Fibroblast of lung (primary cell): ENCODE measurements around the gene GET4. TPM values are rescaled to one million over a fixed set of nuclear protein-coding genes. Genes with fewer than 3 reads are reported as not detected.

Source experiments
- DNase-seq, 2 donors: peaks; one replicate each; pipeline versions ENCODE4 v3.0.0 to v3.0.0-alpha.2; 2010; ENCODE audit warnings: low read depth in 2 of 2
- H2AFZ ChIP-seq: 2 replicates; pipeline ENCODE4 v1.5.1; 2012; ENCODE audit warnings: low read length, control low read depth, inconsistent platforms
- H3K27ac ChIP-seq: 2 replicates; pipeline ENCODE4 v1.5.1; 2011; ENCODE audit warnings: low read length, control low read depth; ENCODE audit not compliant: insufficient read depth
- H3K27me3 ChIP-seq: 2 replicates; pipeline ENCODE4 v1.5.1; 2011; ENCODE audit warnings: mild to moderate bottlenecking, low read length; ENCODE audit not compliant: control insufficient read depth, insufficient read depth
- H3K36me3 ChIP-seq: 2 replicates; pipeline ENCODE4 v1.5.1; 2011; ENCODE audit warnings: low read length; ENCODE audit not compliant: control insufficient read depth, insufficient read depth
- H3K4me1 ChIP-seq: 2 replicates; pipeline ENCODE4 v1.5.1; 2011; ENCODE audit warnings: low read length; ENCODE audit not compliant: control insufficient read depth, insufficient read depth; ENCODE audit errors: extremely low read depth
- H3K4me2 ChIP-seq: 2 replicates; pipeline ENCODE4 v1.5.1; 2011; ENCODE audit warnings: low read length, control low read depth; ENCODE audit not compliant: insufficient read depth; ENCODE audit errors: extremely low read depth
- H3K4me3 ChIP-seq, 4 experiments: fragments of 200-600 bp in 1 of 4; sonication (generic) in 1 of 4; replicated peaks in 1 of 4; 2 replicates each; pipeline ENCODE4 v1.5.1; 2011 to 2016; ENCODE audit warnings: low read length in 4 of 4, low read depth in 3 of 4, mild to moderate bottlenecking in 3 of 4, control low read depth in 2 of 4, inconsistent platforms in 1 of 4, mixed read lengths in 1 of 4; ENCODE audit not compliant: insufficient read depth in 1 of 4; ENCODE audit errors: control extremely low read depth in 1 of 4
- H3K79me2 ChIP-seq: 2 replicates; pipeline ENCODE4 v1.5.1; 2012; ENCODE audit warnings: mild to moderate bottlenecking, low read length, inconsistent platforms; ENCODE audit not compliant: control insufficient read depth, insufficient read depth
- H3K9ac ChIP-seq: 2 replicates; pipeline ENCODE4 v1.5.1; 2011; ENCODE audit warnings: mild to moderate bottlenecking, low read length, control low read depth; ENCODE audit not compliant: insufficient read depth
- H3K9me3 ChIP-seq: 2 replicates; pipeline ENCODE4 v1.5.1; 2012; ENCODE audit warnings: low read depth, low read length; ENCODE audit not compliant: control insufficient read depth, insufficient read depth
- H4K20me1 ChIP-seq: 2 replicates; pipeline ENCODE4 v1.5.1; 2011; ENCODE audit warnings: low read length; ENCODE audit not compliant: control insufficient read depth, insufficient read depth; ENCODE audit errors: extremely low read depth
- CTCF ChIP-seq, 2 donors: IDR thresholded peaks in 1 of 2; conservative IDR thresholded peaks in 1 of 2; 1 replicate in 1 of 2; 2 replicates in 1 of 2; pipeline ENCODE4 v1.5.1; 2011 to 2012; ENCODE audit warnings: low read length in 2 of 2, control low read depth in 1 of 2, inconsistent platforms in 1 of 2, low read depth in 1 of 2, mild to moderate bottlenecking in 1 of 2
- EZH2 ChIP-seq: IDR thresholded peaks from 2 replicates; pipeline ENCODE4 v1.5.1; 2012; ENCODE audit warnings: low read length, control low read depth, mild to moderate bottlenecking; ENCODE audit errors: missing control alignments
- polyA plus RNA-seq, 2 donors: library from polyadenylated mRNA; depleted of rRNA in 1 of 2; stranded (reverse) in 1 of 2; unstranded in 1 of 2; fragments of >200 nt; gene quantifications; 2 replicates each; pipeline ENCODE4 v1.2.1, GENCODE V29; 2011 to 2012; ENCODE audit warnings: missing spikeins in 1 of 2
- total RNA-seq: library from RNA; depleted of rRNA; stranded (reverse); fragments of >200 nt; gene quantifications from 2 replicates; pipeline ENCODE4 v1.2.1, GENCODE V29; 2014

Gene GET4
- total and polyA plus RNA-seq, 2 donors (not counting 1 experiment from before 2014, with no cell fraction given) = 13.4 to 23.1 TPM

GRCh38 chr7:876972-877311, 588 bp downstream of the GET4 start:
- H3K79me2 ChIP-seq = peaks cover 41% of the 10 kb centered on the region
- H3K9ac ChIP-seq = peak overlapping the region; percentile 84
- no peak for DNase-seq
- no peaks in the 10 kb centered on the region for H4K20me1 ChIP-seq
- TF ChIP-seq CTCF (conservative IDR thresholded peaks at IDR 0.05 in 1 of 2, IDR thresholded peaks at IDR 0.05 in 1 of 2; ENCODE audit: low read depth in 1 of 2, low read length in 2 of 2) (no peak), EZH2 (no peak)
- peaks cover 13% of the 10 kb centered on the region for H3K36me3 ChIP-seq
- H3K4me3 ChIP-seq = peak overlapping the region; percentile 67 to 88 (median 78)
- H3K4me2 ChIP-seq = peak overlapping the region; percentile 33
- no peaks in the 10 kb centered on the region for H3K9me3 ChIP-seq
- H3K27ac ChIP-seq = peak overlapping the region; percentile 84
- no peaks in the 10 kb centered on the region for H3K4me1 ChIP-seq
- H3K27me3 ChIP-seq = no peaks in the 10 kb centered on the region
- no peak overlapping the region for H2AFZ ChIP-seq

- peak overlapping the region; percentile 85 for H3K4me2 ChIP-seq
- H3K36me3 ChIP-seq = peaks cover 9% of the 10 kb centered on the region
- H3K4me3 ChIP-seq = peak overlapping the region; percentile 67 to 88 (median 78)
- no peaks in the 10 kb centered on the region for H3K27me3 ChIP-seq
- H3K9ac ChIP-seq = peak overlapping the region; percentile 84
- no peaks in the 10 kb centered on the region for H3K4me1 ChIP-seq
- H2AFZ ChIP-seq = no peak overlapping the region
- H3K27ac ChIP-seq = peak overlapping the region; percentile 84
- no peaks in the 10 kb centered on the region for H3K9me3 ChIP-seq
- TF ChIP-seq EZH2 = no peak
- DNase-seq = no peak
- no peaks in the 10 kb centered on the region for H4K20me1 ChIP-seq
- H3K79me2 ChIP-seq = peaks cover 46% of the 10 kb centered on the region
These were observed 1.2 kb downstream of the GET4 start for GRCh38 chr7:877312-878232.

GRCh38 chr7:879093-879492, 2.7 kb downstream of the GET4 start:
- TF ChIP-seq CTCF (conservative IDR thresholded peaks at IDR 0.05 in 1 of 2, IDR thresholded peaks at IDR 0.05 in 1 of 2; ENCODE audit: low read depth in 1 of 2, low read length in 2 of 2) = no peak
- TF ChIP-seq EZH2 = no peak
- Histone ChIP-seq H3K36me3 (peaks cover 10% of the 10 kb centered on the region), H3K9ac (no peak overlapping the region), H3K4me2 (no peak overlapping the region), H3K27me3 (no peaks in the 10 kb centered on the region), H3K4me3 (no peak overlapping the region), H3K79me2 (peaks cover 61% of the 10 kb centered on the region), H3K27ac (no peak overlapping the region), H2AFZ (no peak overlapping the region), H4K20me1 (no peaks in the 10 kb centered on the region), H3K9me3 (no peaks in the 10 kb centered on the region), H3K4me1 (no peaks in the 10 kb centered on the region)
- DNase-seq = no peak
